ENCODE measurements around the gene PTCHD4.
"Not testable (repeated sequence)": the region's sequence is repeated elsewhere in the genome, so short reads cannot be mapped to it uniquely, and the experiment has no call there.

PTCHD4 gene

DNA sequence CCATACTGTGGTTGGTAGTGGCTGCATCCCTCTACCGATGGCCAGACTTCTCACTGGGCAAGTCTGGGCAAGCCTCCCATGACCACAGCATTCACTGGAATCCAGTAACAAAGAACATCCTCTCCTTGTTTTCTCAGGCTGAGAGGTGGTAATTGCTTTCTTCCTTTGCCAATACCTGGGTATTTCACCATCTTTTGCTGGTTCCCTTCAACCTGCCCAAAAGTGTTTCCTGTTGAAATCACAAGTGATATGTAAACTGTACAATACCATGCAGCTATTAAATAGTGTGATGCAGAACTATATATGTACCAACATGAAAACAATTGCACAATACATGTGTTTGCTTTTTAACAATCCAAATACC lies at the start of gene PTCHD4:
TSS of gene PTCHD4 (minus strand) at position 55 of the 364 bp plus-strand sequence. CDS start 42,240 bp downstream, outside the sequence.
- DNase-seq = no peak

DNA sequence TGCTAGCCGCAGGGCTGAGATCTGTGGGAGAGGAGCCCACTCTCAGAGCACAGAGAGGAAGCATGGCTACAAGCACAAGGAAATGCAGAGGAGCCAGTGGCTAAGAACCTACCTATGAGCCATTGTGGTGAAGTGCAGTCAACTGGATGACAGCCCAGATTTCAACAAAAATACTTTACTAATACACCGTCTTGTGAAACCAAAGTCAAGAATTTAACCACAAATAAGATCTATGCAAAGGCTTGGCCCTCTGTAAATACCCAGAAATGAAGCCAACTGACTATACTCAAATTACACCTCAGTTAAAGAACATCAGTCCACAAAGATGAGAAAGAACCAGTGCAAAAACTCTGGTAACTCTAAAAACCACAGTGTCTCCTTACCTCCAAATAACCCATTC lies 40.1 kb upstream of the PTCHD4 start:
- DNase-seq = no peak

DNA sequence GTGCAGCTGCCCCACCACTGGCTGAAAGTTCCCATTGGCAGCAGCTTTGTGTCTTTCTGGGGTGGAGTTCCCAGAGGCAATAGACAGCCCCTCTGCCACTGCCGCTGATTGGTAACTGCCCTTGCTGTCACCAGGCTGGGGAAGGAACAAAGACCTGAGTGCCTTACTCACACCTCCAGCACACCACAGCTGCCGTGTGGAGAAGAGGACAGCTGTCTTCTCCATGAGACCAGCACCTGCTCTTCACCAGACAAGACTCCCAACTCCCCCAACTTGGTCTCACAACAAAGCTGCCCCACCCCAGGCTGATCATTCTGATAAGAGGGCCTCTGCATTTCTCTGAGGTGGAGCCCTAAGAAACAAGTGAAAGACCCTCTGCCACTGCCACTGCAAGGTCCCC lies 39.7 kb upstream of the PTCHD4 start:
- no peak for DNase-seq

DNA sequence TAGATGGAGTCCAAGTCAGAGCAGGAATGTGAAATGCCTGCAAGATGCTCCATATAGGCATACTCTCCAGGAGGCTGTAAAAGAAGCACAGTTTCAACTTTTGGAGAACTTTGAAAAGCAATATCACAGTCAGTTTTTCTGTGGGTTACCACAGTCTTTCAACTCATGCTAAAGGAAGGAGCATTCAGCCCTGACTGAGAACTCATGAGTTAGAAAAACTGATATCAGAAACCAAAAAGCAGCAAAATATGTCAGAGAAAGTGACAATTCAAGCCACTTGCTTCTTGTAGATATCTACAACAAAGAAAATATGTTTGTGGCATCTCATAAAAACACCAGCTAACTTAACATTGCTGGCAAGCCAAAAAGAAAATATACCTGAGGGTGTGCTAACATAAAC lies 36.1 kb upstream of the PTCHD4 start:
- DNase-seq = no peak

DNA sequence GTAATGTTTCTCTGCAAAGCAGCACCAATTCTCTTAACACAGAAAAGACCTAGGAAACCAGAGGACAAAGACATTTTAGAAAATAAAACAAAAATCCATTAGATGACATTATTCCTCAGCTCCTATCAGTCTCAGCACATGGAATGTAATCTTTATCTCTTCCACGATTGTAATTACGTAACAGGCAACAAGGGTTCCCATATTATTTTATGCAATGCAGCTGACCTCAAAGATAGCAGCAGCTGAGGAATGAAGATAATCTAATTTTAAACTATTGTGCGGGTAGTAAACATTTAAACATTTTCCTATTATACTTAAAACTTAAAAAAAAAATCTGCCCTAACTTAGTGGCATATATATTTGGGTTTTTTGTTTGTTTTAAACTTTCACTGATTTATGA lies 33.0 kb upstream of the PTCHD4 start:
- DNase-seq = no peak

DNA sequence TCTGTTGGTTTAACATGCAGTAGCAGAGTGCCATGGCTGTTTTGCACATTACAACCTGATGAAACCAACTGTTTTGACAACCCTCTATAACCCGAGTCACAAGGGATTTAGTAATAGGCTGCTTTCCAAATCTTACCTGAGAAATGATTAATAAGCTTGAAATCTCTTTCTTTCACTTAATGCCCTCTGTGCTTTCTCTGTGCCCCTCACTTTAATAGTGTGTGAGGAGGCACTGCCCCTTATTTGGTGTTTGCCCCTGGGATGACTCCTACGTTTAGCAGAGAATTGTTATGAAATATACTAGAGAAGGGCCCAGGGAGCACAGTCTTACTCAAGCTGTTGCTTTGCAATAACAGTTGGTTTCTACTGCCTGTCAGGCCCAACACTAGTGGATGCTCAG lies 31.0 kb upstream of the PTCHD4 start:
- DNase-seq = no peak

DNA sequence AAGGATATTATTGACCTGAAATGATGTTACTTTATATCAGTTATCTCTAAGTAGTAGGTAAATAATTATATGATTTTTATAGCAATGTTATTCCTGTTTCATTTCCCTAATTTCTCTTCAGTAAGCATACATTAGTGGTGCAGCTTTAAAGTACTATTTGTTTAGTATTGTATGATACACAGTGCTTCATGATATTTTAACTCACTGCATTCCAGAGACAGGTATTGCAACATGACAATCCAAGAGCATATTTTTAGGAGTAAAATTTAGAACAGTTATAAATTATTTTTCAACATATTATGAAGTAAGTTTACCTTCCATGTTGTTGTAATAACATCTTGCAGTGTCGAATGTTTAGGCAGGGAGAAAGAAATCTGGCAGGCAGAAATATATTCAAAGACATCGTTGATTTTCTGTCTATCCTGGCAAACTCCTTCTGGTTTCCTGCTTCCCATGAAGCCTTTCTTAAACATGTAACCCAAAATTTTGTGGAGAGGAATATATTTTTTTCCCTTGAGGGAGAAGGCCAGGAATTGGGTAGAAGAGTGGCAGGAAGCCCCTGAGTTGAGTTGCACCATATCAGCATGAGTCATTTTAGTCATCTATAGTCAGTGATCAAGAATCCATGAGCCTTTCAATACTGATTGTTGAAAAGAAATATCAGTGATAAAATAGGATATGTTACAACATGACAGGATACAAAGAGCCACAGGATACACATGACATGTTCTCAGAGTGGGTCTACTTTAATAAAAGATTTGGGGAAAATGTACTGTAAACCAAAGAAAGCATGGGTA lies 29.0 kb upstream of the PTCHD4 start:
- DNase-seq = no peak

DNA sequence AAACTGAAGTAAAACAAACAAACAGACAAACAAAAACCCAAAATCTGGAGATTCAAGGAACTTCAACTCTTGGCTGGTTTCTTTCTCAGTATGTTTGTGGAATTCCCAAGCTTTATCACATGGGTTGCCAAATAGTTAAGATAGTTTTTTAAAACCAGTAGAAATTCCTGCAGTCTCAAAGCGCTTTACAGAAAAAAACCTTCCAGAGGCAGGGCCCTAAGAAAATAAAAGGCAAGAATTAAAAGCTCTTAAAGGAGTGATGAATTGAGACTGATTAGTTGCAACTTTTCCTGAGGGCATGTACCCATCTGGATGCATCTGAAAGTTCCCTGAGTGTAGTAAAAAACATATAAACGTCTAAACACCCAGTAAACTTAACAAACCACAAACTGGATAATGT lies 25.9 kb upstream of the PTCHD4 start:
- DNase-seq = no peak

DNA sequence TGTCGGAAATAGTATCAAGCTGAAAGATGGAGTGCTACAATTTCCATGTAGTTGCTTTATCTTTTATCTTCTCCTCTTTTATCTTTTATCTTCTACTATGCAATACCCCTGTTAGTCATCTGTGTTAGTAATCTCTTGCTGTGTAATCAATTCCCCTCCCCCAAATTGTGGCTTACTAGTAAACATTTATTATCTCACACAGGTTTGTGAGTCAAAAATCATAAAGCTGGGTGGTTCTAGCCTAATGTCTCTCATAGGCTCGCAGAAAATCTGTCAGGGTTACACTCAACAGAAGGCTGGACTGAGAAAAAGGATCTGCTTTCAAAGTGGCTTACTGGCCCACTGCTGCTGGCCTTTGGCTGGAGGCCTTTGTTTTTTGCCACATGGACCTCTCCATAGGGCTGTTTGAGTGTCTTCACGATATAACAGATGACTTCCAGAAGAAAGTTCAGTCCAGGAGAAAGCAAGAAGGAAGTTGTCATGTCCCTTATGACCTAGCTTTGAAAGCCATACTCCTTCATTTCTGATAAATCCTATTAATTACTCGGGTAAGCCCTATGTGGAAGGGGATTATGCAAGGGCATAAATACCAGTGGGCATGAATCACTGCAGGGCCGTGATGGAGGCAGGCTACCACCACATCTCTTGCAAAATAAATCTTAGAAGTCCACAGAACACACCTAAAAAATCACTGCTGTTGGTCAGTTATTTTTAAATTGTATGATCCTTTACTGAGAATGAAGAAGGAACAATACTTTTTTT lies 24.5 kb upstream of the PTCHD4 start:
- no peak for DNase-seq

DNA sequence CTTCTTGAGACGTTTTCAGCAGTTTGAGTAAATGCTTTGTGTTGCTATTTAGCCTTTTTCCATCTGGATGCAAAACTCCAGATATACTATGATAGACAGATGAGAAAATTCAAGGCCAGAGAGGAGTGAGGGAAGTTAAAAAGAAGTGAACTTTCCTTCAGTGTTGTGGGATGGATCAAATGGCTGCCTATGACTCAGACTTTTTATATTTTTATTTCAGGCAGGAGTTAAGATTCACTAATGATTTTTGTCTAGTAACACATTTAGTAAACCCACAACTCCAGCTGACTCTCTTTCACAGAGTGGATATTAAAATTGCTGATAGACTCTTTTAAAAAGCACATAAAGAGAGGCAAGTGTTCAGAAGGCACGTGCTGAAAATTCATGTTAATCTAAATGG lies 23.2 kb upstream of the PTCHD4 start:
- no peak for DNase-seq

DNA sequence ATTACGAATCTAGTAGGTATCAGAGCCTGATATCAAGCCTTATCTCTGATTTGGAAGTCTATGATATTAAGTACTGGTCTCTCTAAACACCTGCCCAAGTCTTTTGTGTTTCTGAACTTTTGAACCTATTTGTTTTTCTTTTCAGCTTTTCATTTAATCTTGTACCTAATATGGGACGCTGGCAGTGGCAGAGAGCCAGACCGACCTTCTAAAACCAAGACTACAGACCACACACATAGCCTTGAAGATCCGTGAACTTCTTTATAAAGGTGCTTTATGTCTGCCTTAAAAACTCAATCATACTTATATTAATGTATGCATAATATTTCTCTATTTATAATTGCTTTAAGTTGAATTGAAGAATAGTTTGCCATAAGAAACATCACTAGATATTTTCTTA lies 12.6 kb upstream of the PTCHD4 start:
- no peak for DNase-seq

DNA sequence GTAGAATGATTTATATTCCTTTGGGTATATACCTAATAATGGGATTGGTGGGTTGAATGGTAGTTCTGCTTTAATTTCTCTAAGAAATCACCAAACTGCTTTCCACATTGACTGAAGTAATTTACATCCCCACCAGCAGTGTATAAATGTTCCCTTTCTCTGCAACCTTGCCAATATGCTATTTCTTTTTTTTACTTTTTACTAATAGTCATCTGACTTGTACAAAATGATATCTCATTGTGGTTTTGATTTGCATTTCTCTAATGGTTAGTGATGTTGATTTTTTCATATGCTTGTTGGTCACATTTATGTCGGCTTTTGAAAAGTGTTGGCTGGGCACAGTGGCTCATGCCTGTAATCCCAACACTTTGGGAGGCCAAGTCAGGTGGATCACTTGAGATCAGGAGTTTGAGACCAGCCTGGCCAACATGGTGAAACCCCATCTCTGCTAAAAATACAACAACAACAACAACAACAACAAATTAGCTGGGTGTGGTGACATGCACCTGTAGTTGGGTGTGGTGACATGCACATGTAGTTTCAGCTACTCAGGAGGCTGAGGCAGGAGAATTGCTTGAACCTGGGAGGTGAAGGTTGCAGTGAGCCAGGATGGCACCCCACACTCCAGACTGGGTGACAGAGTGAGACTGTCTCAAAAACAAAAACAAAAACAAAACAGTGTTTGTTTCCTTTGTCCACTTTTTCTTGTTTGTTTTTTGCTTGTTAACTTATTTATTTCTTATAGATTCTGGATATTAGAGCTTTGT lies 11.2 kb upstream of the PTCHD4 start:
- DNase-seq = not testable (repeated sequence)

DNA sequence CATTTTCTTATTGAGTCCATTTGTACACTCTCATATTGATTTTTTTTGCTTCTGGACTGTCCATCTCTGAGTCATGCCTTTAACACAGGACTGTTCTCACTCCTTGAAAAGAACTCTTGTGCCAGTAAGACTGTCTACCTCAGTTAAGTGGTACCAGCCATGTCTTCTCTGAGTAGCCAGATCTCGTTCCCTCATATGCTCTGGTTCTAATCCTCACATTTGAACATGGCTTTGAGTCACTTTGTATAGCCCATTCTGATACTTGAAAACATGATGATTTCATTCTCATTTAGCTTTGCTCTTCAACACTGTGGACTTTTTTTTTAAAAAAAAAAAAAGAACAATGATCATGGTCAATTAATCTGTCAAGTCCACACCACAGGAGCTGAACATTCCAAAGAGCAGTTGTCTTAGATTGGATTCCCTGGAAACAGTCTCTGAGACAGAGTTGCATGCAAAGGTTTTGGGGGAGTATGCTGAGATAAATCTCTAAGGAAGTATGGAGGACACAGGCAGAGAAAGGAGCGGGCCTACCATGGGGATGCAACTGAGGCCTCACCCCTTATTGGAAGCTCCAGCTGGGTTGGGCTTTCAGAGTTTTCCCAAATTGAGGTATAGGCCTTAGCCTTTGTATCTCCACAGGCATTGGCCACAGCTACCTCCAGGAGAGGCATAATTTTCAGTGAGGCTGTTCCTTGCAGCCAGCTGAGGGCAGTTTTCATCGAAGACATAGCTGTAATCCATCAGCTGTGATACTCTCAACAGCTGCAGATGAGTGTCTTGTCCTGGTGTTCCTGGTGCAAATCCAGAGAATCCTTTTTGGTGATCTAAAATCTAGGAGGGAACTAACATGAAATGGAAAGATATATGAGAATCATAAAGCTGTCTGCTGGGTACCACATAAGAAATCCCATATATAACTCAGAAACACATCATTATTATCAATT lies 6.0 kb upstream of the PTCHD4 start:
- DNase-seq = no peak

DNA sequence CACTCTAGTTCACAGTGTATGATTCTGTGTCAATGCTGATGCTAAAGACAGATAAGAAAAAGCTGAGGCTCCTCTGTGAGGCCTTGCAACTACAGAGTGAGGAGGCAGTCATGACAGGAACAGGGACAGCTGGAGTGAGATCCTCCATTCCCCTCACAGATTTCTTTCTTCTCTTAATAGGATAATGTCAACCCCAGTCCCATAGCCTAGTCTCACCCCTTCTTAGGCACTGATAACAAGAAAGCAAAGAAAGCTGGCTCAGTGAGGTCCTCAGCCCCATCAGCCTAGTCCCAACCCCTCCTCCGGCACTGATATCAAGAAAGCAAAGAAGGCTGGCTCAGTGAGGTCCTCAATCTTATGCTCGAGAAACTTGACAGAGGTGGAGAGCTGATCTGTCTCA lies 2.1 kb upstream of the PTCHD4 start:
- no peak for DNase-seq

DNA sequence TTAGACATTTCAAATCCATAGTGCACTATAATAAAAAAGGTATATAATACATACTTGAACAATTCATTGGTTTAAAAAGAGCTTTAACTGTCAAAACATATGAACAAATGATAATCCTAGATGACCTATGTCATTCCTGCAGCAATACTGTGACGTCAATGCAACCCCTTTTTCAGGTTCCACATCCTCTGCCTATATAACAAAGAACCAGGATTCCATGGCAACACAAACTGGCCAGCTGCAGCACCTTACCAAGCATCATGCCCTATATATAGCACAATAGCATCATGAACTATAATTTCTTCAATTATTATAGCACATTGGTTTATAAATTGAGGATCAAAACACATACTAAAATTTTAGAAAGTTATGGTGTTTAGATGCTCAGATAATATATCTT lies 578 bp upstream of the PTCHD4 start:
- no peak for DNase-seq

DNA sequence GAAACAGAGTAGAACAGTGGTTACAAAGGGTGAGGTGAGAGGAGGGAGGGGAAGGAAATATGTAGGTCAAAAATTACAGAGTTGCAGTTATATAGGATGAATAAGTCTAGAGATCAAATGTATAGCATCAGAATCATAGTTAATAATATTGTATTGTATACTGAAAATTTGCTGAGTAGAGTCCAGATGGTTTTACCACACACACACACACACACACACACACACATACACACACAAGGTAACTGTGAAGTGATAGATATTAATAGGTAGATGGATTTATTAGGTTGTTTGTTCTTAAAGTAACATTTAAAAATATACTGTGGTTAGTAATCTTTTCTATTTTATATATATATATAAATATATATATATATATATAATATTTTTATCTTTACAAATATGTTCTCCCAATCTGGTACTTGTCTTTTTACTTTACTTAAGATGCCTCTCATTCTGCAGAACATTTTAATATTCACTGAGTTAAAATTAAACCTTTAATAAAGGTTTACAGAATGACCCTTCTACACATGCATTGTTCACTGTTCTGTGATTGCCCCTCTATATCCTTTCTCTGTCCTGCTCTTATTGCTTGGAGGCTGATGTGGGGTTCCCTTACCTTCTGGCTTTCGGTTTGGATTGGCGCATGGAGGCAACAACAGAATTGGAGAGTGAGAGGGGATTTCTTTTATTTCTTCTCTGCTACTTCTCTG lies 408 bp downstream of the PTCHD4 start:
- DNase-seq = no peak

DNA sequence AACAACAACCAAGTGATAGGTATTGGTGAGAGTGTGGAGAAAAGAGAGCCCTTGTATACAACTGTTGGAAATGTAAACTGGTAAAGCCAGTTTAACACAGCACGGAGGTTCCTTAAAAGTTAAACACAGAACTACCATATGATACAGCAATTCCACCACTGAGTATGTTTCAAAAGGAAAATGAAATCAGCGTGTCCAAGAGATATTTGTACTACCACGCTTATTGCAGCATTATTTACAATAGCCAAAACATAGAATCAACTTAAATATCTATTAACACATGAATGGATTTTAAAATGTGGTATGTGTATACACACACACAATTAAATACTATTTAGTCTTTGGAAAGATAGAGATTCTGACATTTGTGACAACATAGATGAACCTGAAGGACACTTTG lies 1.1 kb downstream of the PTCHD4 start:
- DNase-seq = no peak

DNA sequence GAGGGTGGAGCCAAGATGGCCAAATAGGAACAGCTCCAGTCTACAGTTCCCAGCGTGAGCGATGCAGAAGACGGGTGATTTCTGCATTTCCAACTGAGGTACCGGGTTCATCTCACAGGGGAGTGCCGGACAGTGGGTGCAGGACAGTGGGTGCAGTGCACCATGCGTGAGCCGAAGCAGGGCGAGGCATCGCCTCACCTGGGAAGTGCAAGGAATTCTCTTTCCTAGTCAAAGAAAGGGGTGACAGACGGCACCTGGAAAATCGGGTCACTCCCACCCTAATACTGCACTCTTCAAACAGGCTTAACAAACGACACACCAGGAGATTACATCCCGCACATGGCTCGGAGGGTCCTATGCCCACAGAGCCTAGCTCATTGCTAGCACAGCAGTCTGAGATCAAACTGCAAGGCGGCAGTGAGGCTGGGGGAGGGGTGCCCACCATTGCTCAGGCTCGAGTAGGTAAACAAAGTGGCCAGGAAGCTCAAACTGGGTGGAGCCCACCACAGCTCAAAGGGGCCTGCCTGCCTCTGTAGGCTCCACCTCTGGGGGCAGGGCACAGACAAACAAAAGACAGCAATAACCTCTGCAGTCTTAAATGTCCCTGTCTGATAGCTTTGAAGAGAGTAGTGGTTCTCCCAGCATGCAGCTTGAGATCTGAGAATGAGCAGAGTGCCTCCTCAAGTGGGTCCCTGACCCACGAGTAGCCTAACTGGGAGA lies 8.4 kb downstream of the PTCHD4 start:
- DNase-seq = not testable (repeated sequence)

DNA sequence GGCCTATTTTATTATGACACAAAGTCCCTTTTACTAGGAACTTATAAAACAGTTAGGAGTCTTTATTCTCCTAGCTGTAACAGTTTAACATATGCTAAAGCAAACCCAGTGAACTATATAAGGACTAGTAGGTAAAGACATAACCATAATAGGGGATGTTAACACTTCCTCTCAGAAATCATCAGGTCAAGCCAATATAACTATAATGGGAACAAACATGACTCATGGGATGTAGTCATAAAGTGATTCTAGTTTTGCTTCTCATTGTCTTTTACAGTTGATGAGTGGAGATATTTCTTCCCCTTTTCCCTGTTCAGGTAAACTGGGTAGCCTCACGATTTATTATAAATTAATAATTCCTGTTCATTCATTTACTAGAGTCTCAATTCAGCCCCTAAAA lies 9.7 kb downstream of the PTCHD4 start:
- DNase-seq = no peak

DNA sequence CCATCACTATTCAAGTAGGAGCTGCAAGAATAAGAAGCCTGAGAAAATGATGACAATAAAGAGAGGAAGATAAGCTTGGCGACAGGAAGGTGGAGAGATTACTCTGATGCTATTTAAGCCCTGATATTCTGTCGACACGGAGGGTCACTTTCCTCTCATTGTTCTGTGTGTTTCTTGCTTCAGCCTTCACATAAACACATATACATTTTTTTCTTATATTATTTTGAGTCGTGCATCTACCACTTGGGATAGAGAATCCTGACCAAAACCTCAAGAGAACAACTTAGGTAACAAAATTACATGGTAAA lies 10.5 kb downstream of the PTCHD4 start:
- no peak for DNase-seq

All from RPMI8226 (cell line).